ENCODE measurements around the gene ARHGAP31. TPM values are rescaled to one million over a fixed set of nuclear protein-coding genes. Genes with fewer than 3 reads are reported as not detected.
"Not testable (repeated sequence)": the region's sequence is repeated elsewhere in the genome, so short reads cannot be mapped to it uniquely, and the experiment has no call there.

Gene ARHGAP31
- total and polyA plus RNA-seq, 8 donors: 31.5 to 70.3 (median 42.3) TPM

DNA sequence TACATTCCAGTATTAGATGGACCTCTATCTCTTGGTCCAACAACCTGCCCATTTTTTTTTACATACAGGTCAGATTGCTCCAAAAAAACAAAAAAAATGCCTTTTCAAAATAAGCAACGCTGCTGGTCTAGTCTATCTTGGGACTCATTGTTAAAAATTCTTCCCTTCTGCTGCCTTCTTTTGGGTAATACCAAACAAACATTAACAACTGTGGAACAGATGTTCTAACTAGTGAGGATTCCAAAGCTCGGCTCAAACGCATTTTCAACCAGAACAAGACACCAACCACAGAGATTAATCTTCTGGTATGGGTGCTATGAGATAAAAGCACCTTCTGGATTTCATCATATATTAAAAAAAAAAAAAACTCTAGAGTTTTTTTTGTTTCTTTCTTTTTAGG lies 24.7 kb downstream of the ARHGAP31 start:
- Histone ChIP-seq H3K27ac (no peak overlapping the region), H3K4me1 (peaks cover 13 to 82% of the 10 kb centered on the region in 2 donors), H3K9me3 (no peaks in the 10 kb centered on the region), H3K4me3 (no peak overlapping the region), H3K27me3 (no peaks in the 10 kb centered on the region), H3K36me3 (peaks cover 0 to 4% of the 10 kb centered on the region in 2 donors)
- ATAC-seq (no peak), DNase-seq (no peak)
- TF ChIP-seq, protein P1, sequence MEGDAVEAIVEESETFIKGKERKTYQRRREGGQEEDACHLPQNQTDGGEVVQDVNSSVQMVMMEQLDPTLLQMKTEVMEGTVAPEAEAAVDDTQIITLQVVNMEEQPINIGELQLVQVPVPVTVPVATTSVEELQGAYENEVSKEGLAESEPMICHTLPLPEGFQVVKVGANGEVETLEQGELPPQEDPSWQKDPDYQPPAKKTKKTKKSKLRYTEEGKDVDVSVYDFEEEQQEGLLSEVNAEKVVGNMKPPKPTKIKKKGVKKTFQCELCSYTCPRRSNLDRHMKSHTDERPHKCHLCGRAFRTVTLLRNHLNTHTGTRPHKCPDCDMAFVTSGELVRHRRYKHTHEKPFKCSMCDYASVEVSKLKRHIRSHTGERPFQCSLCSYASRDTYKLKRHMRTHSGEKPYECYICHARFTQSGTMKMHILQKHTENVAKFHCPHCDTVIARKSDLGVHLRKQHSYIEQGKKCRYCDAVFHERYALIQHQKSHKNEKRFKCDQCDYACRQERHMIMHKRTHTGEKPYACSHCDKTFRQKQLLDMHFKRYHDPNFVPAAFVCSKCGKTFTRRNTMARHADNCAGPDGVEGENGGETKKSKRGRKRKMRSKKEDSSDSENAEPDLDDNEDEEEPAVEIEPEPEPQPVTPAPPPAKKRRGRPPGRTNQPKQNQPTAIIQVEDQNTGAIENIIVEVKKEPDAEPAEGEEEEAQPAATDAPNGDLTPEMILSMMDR (IDR thresholded peaks at IDR 0.05): no peak
- intact Hi-C loops (cut with DNase I): no loop called here

DNA sequence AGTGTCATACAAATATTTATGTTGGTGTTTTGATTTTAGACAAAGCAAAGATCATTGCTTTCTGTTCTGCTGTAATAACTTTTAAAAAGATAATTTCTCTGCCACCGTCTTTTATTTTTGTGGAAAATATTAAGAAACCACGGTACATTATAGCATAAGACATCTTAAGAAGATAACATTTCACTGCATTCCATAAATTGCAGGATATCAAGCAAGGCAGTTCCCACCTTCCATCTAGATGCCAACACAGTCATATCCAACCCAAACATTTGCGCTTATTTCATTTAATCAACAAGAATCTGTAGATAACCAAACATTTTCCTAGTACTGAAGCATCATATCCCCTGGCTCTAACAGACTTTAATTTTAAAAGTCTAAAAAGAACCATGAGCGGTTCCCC lies 25.1 kb downstream of the ARHGAP31 start:
- no peak for ATAC-seq
- no peak for DNase-seq
- Histone ChIP-seq H3K27me3 (no peaks in the 10 kb centered on the region), H3K4me3 (no peak overlapping the region), H3K36me3 (no peaks in the 10 kb centered on the region), H3K9me3 (no peaks in the 10 kb centered on the region), H3K27ac (no peak overlapping the region), H3K4me1 (peaks cover 13 to 82% of the 10 kb centered on the region in 2 donors)
- intact Hi-C loops (cut with DNase I): no loop called here
- TF ChIP-seq, protein P1 (IDR thresholded peaks at IDR 0.05): no peak

GRCh38 chr3:119320785-119321184 lies 26.6 kb downstream of the ARHGAP31 start:
- H3K27me3 ChIP-seq; H3K4me3 ChIP-seq; intact Hi-C loops (cut with DNase I); H3K36me3 ChIP-seq; H3K27ac ChIP-seq; H3K9me3 ChIP-seq; DNase-seq; ATAC-seq: not testable (repeated sequence)
- peaks cover 13 to 78% of the 10 kb centered on the region in 2 donors for H3K4me1 ChIP-seq

DNA sequence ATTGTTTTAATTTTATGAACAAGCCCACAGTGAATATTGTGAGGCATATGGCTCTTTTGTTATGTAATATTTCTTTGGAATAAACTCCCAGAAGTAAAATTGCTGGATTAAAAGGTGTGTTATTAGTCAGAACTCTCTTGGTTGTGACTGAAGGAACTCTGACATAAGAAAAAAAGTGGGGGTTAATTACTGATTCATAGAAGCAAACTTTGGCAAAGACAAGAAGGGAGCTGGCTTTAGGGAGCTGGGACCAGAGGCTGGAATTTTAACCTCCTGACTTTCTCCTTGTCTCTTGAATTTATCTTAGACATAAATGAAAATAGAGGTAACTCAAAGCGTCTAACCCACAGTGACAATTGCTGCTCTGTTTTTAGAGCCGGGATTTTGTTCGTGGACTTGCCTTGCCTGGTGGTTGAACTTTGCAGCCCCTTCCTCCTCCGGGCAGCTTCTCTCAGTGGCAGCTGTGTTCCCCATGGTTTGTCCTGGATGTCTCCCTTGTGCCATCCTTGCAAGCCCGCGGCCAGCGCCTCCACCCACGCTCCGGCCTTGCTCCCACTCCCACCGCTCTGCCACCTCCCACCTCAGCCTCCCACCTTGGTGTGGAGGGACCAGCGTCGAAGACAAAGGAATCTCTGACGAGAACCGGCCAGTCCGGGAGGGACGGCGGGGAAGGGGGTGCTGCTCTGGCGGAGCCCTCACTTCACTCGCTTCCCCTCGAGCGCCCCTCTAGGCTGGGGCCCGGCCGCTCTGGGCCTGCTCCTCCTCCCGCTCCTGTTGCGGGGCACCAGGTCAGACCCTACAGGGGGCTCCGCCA lies 28.0 kb downstream of the ARHGAP31 start:
- peak; percentile 60 for ATAC-seq
- intact Hi-C loops (cut with DNase I): no loop called here
- no peaks in the 10 kb centered on the region for H3K9me3 ChIP-seq

GRCh38 chr3:119322835-119323722 lies 28.9 kb downstream of the ARHGAP31 start:
- Histone ChIP-seq H3K27me3 (no peaks in the 10 kb centered on the region), H3K9me3 (no peaks in the 10 kb centered on the region), H3K4me1 (peaks cover 13 to 89% of the 10 kb centered on the region in 2 donors), H3K27ac (peak overlapping the region; percentile 96 to 97), H3K4me3 (peak overlapping the region; percentile 46 to 65), H3K36me3 (no peaks in the 10 kb centered on the region)
- DNase-seq: peak; percentile 85 to 99 (median 92)
- TF ChIP-seq, protein P1 (IDR thresholded peaks at IDR 0.05): no peak
- intact Hi-C loops (cut with DNase I): no loop called here
- peak; percentile 93 for ATAC-seq

More for the DNA sequence above, 28.0 kb downstream of the ARHGAP31 start:
- Histone ChIP-seq H3K36me3 (no peaks in the 10 kb centered on the region), H3K27me3 (no peaks in the 10 kb centered on the region), H3K4me1 (peaks cover 13 to 82% of the 10 kb centered on the region in 2 donors), H3K4me3 (peak overlapping the region; percentile 46 to 65), H3K27ac (peak overlapping the region; percentile 96 to 97)
- DNase-seq: no peak
- TF ChIP-seq, protein P1 (IDR thresholded peaks at IDR 0.05): no peak
